PFSK-1 (cell line): ENCODE measurements around the gene SEC16B.

Source experiments
- FOXP2 ChIP-seq: optimal IDR thresholded peaks from 2 replicates; pipeline ENCODE3; 2011; ENCODE audit warnings: borderline replicate concordance, control low read depth, inconsistent platforms; ENCODE audit not compliant: insufficient read depth; ENCODE audit errors: extremely low read length, extremely low read depth
- POLR2AphosphoS5 ChIP-seq: IDR thresholded peaks from 2 replicates; pipeline ENCODE4 v1.6.1; 2012; ENCODE audit warnings: low read depth, mild to moderate bottlenecking, control low read depth, low read length, moderate library complexity
- REST ChIP-seq, 2 experiments: IDR thresholded peaks; 2 replicates each; pipeline versions ENCODE4 v1.6.1 to v1.8.0; 2011 to 2012; ENCODE audit warnings: low read depth in 2 of 2, low read length in 2 of 2, control low read depth in 1 of 2, inconsistent platforms in 1 of 2, mild to moderate bottlenecking in 1 of 2, moderate library complexity in 1 of 2; ENCODE audit not compliant: insufficient read depth in 1 of 2
- SIN3A ChIP-seq: IDR thresholded peaks from 2 replicates; pipeline ENCODE4 v1.6.1; 2012; ENCODE audit warnings: mild to moderate bottlenecking, low read length, moderate library complexity, borderline replicate concordance; ENCODE audit not compliant: insufficient read depth
- TAF1 ChIP-seq: IDR thresholded peaks from 2 replicates; pipeline ENCODE4 v1.6.1; 2012; ENCODE audit warnings: low read length, control low read depth, borderline replicate concordance; ENCODE audit not compliant: insufficient read depth

The SEC16B gene

DNA sequence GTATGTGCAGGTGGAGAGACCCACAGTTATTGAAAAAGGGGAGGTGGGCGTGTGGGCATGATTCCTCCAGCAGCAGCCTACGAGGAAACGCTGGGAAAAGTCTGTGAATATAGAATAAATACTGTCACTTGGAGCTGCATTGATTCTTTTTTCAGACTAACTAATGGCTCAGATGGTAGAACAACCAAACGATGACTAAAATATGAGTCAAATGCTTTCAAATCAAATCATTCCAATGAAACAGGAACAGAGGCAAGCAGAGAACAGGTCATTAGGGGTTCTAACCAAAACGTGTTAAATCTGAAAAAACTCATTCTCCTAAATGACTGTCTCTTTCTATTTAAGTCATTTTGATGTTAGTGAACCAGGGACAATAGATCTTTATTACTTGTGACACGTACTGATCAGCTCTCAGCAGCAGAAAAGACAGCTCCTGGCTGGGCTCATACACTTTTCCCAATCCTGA is 35.1 kb upstream of the SEC16B start:
- TF ChIP-seq SIN3A (no peak), TAF1 (no peak), FOXP2 (no peak), REST (IDR thresholded peaks at IDR 0.05; ENCODE audit: insufficient read depth in 1 of 2, low read depth in 2 of 2, low read length in 2 of 2) (no peak), POLR2AphosphoS5 (no peak)

GRCh38 chr1:177998696-177999631 is 29.1 kb upstream of the SEC16B start:
- TF ChIP-seq POLR2AphosphoS5: no peak
- TF ChIP-seq TAF1: no peak

- TF ChIP-seq TAF1 (no peak), REST (IDR thresholded peaks at IDR 0.05; ENCODE audit: insufficient read depth in 1 of 2, low read depth in 2 of 2, low read length in 2 of 2) (no peak), SIN3A (no peak), FOXP2 (no peak), POLR2AphosphoS5 (no peak)
These were observed 27.1 kb upstream of the SEC16B start for GRCh38 chr1:177996957-177997356.

DNA sequence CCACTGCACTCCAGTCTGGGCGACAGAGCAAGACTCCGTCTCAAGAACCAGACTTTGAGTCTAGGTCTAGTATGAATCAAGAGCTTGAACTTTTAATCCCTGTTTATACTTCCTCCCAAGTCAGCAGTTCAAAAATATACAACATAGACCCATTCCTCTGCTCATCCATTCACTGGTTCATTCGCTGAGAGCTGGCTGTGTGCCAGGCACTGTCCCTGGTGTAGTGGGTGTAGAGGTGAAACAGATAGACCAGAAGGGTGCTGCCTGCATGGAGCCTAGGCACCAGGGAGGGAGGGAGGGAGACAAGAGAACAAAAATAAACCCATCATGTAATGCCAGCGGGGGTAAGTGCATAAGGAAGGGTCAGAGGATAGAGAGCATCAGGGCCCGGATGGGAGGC is 25.5 kb upstream of the SEC16B start:
- no peak for TF ChIP-seq FOXP2
- no peak for TF ChIP-seq TAF1
- no peak for TF ChIP-seq POLR2AphosphoS5
- TF ChIP-seq REST (IDR thresholded peaks at IDR 0.05; ENCODE audit: insufficient read depth in 1 of 2, low read depth in 2 of 2, low read length in 2 of 2): no peak
- TF ChIP-seq SIN3A: no peak

GRCh38 chr1:177984761-177985160 is 14.9 kb upstream of the SEC16B start:
- TF ChIP-seq REST (IDR thresholded peaks at IDR 0.05; ENCODE audit: insufficient read depth in 1 of 2, low read depth in 2 of 2, low read length in 2 of 2) (no peak), TAF1 (no peak), FOXP2 (no peak), POLR2AphosphoS5 (no peak), SIN3A (no peak)
